Measurements from ENCODE around the gene CLCN4.

- TF ChIP-seq REST (IDR thresholded peaks at IDR 0.05; ENCODE audit: low read depth, low read length) (no peak), CTCF (IDR thresholded peaks at IDR 0.05) (no peak)
These were observed 59.4 kb downstream of the CLCN4 start for GRCh38 chrX:10216208-10216607.

Data from SK-N-SH (cell line).